ENCODE results near the gene MPV17L2. TPM values are rescaled to one million over a fixed set of nuclear protein-coding genes. Genes with fewer than 3 reads are reported as not detected.

The MPV17L2 gene
- total and polyA plus RNA-seq, 2 donors (not counting 3 experiments of a cell fraction or from before 2014, with no cell fraction given), result 13.8 to 27.6 TPM

- H3K9me3 ChIP-seq (replicated peaks; ENCODE audit: control insufficient read depth, insufficient read depth, low read length), result no peaks in the 10 kb centered on the region
- POLR2A ChIA-PET, result no interaction called here
- peaks cover 3% of the 10 kb centered on the region for H3K4me1 ChIP-seq (ENCODE audit: control insufficient read depth, extremely low read depth, insufficient read depth, low read length)
- H3K9ac ChIP-seq (replicated peaks; ENCODE audit: extremely low read depth, insufficient read depth, low read length), result no peak overlapping the region
- intact Hi-C loops (cut with micrococcal nuclease) (no loop called here), dilution Hi-C loops (cut with MboI; ENCODE audit: extremely low pct_ligation_motif_present, low sequenced_read_pairs) (no loop called here)
- H3K27me3 ChIP-seq (ENCODE audit: control insufficient read depth in 2 of 2, insufficient read depth in 2 of 2, low read length in 2 of 2), result peaks cover 0 to 2% of the 10 kb centered on the region in 2 experiments
- FAIRE-seq, result no peak
- CTCF ChIA-PET, result interaction anchor here (1.4 to 2.3 kb wide), 5 partner anchors 8 to 103 kb away, joined by 3 to 11 read pairs (median 4); no protein-coding TSS in a partner anchor
- no peak overlapping the region for H3K4me3 ChIP-seq (replicated peaks in 1 of 3; ENCODE audit: insufficient read depth in 1 of 3, low read depth in 1 of 3, low read length in 3 of 3)
- no TSS peak for BruUV-seq (replicated peaks)
- no peaks in the 10 kb centered on the region for H3K36me3 ChIP-seq (ENCODE audit: control insufficient read depth in 2 of 2, extremely low read depth in 1 of 2, insufficient read depth in 2 of 2, low read length in 2 of 2)
- no peak overlapping the region for H2AFZ ChIP-seq (ENCODE audit: low read depth, low read length)
- TF ChIP-seq POLR2A (IDR thresholded peaks at IDR 0.05; ENCODE audit: low read depth, low read length), result no peak
- no peaks in the 10 kb centered on the region for H4K20me1 ChIP-seq (replicated peaks; ENCODE audit: control insufficient read depth, extremely low read depth, insufficient read depth, low read length)
- no peaks in the 10 kb centered on the region for H3K9me1 ChIP-seq (replicated peaks; ENCODE audit: control insufficient read depth, extremely low read depth, insufficient read depth, low read length)
- H3K27ac ChIP-seq (ENCODE audit: insufficient read depth, low read depth, low read length), result no peak overlapping the region
- H3K79me2 ChIP-seq (ENCODE audit: control insufficient read depth, insufficient read depth, low read length), result no peaks in the 10 kb centered on the region
- H3K4me2 ChIP-seq (ENCODE audit: insufficient read depth, low read length), result no peak overlapping the region
- DNase-seq (ENCODE audit: low read depth, low spot score), result no peak
Observed at GRCh38 chr19:18176367-18177310, 16.4 kb upstream of the MPV17L2 start.

- TF ChIP-seq MAX (IDR thresholded peaks at IDR 0.05; ENCODE audit: insufficient read depth, insufficient read length), result no peak
- TF ChIP-seq MYC (IDR thresholded peaks at IDR 0.05; ENCODE audit: low read depth, low read length), result no peak
- no peak for TF ChIP-seq GATA2 (IDR thresholded peaks at IDR 0.05; ENCODE audit: insufficient read depth, insufficient read length, low read depth, low read length)
- TF ChIP-seq EZH2 (IDR thresholded peaks at IDR 0.05; ENCODE audit: borderline replicate concordance, low read depth, low read length, severe bottlenecking), result no peak
- TF ChIP-seq JUN (IDR thresholded peaks at IDR 0.05; ENCODE audit: borderline replicate concordance, insufficient read depth, insufficient read length, low read depth), result no peak
- TF ChIP-seq POLR2A (IDR thresholded peaks at IDR 0.05; ENCODE audit: low read depth, low read length), result no peak
- no peak for TF ChIP-seq POLR2AphosphoS5 (IDR thresholded peaks at IDR 0.05; ENCODE audit: insufficient read depth, low read depth, low read length)
- no peak for TF ChIP-seq FOS (IDR thresholded peaks at IDR 0.05; ENCODE audit: borderline replicate concordance, insufficient read depth, low read length)
- no peak for TF ChIP-seq CTCF (IDR thresholded peaks at IDR 0.05; ENCODE audit: extremely low read depth in 1 of 2, insufficient read depth in 1 of 2, low read depth in 1 of 2, low read length in 2 of 2)
- CTCF ChIA-PET, result interaction anchor here (0.8 to 1.0 kb wide), 3 partner anchors 53 to 72 kb away, joined by 3 read pairs; no protein-coding TSS in a partner anchor
- no peak for DNase-seq (ENCODE audit: low read depth, low spot score)
- no peak overlapping the region for H3K4me2 ChIP-seq (ENCODE audit: insufficient read depth, low read length)
- BruUV-seq (replicated peaks), result no TSS peak
- POLR2A ChIA-PET, result interaction anchor here (0.6 kb wide), 1 partner anchor 102 kb away, joined by 3 read pairs; no protein-coding TSS in a partner anchor
- H3K9me3 ChIP-seq (replicated peaks; ENCODE audit: control insufficient read depth, insufficient read depth, low read length), result no peaks in the 10 kb centered on the region
- no peaks in the 10 kb centered on the region for H4K20me1 ChIP-seq (replicated peaks; ENCODE audit: control insufficient read depth, extremely low read depth, insufficient read depth, low read length)
- H2AFZ ChIP-seq (ENCODE audit: low read depth, low read length), result no peak overlapping the region
- no peaks in the 10 kb centered on the region for H3K9me1 ChIP-seq (replicated peaks; ENCODE audit: control insufficient read depth, extremely low read depth, insufficient read depth, low read length)
- H3K36me3 ChIP-seq (ENCODE audit: control insufficient read depth in 2 of 2, extremely low read depth in 1 of 2, insufficient read depth in 2 of 2, low read length in 2 of 2), result no peaks in the 10 kb centered on the region
- intact Hi-C loops (cut with micrococcal nuclease) (no loop called here), dilution Hi-C loops (cut with MboI; ENCODE audit: extremely low pct_ligation_motif_present, low sequenced_read_pairs) (no loop called here)
- no peak overlapping the region for H3K4me3 ChIP-seq (replicated peaks in 1 of 3; ENCODE audit: insufficient read depth in 1 of 3, low read depth in 1 of 3, low read length in 3 of 3)
- H3K4me1 ChIP-seq (ENCODE audit: control insufficient read depth, extremely low read depth, insufficient read depth, low read length), result no peaks in the 10 kb centered on the region
- no peak overlapping the region for H3K27ac ChIP-seq (ENCODE audit: insufficient read depth, low read depth, low read length)
- no peak for FAIRE-seq
- H3K79me2 ChIP-seq (ENCODE audit: control insufficient read depth, insufficient read depth, low read length), result no peaks in the 10 kb centered on the region
- H3K27me3 ChIP-seq (ENCODE audit: control insufficient read depth in 2 of 2, insufficient read depth in 2 of 2, low read length in 2 of 2), result peaks cover 0 to 2% of the 10 kb centered on the region in 2 experiments
- no peak overlapping the region for H3K9ac ChIP-seq (replicated peaks; ENCODE audit: extremely low read depth, insufficient read depth, low read length)
Observed at GRCh38 chr19:18179957-18180356, 13.1 kb upstream of the MPV17L2 start.
